Pancreas (tissue), 10 donors: Measurements from ENCODE around the gene MCM7. TPM values are rescaled to one million over a fixed set of nuclear protein-coding genes. Genes with fewer than 3 reads are reported as not detected.

Experiments used
- ATAC-seq, 4 donors: fragments of 200-7000 bp; cut with Tn5 transposase; one replicate each; pipeline versions ENCODE4 v1.8.0 to v1.9.1; 2020; ENCODE audit warnings: mild to moderate bottlenecking in 4 of 4, moderate library complexity in 4 of 4
- DNase-seq, 6 donors: peaks; one replicate each; pipeline ENCODE4 v3.0.0-alpha.2; 2020
- FAIRE-seq: peaks from 2 replicates; lab custom pipeline; 2012; peaks lifted over from hg19 to GRCh38; lab: Jason Lieb, UNC
- H3K27ac ChIP-seq, 4 donors: fragments of 200-600 bp; sonication (generic); 1 replicate in 3 of 4; 2 replicates in 1 of 4; pipeline versions ENCODE4 v1.5.0 to v1.8.0; 2020
- H3K27me3 ChIP-seq, 4 donors: fragments of 200-600 bp; one replicate each; pipeline ENCODE4 v1.8.0; 2021
- H3K36me3 ChIP-seq, 3 donors: fragments of 200-600 bp; sonication (generic) in 1 of 3; one replicate each; pipeline versions ENCODE4 v1.5.0 to v1.8.0; 2020 to 2021
- H3K4me1 ChIP-seq, 3 donors: fragments of 200-600 bp; one replicate each; pipeline ENCODE4 v1.8.0; 2021
- H3K4me3 ChIP-seq, 4 donors: fragments of 200-600 bp; sonication (generic) in 2 of 4; one replicate each; pipeline versions ENCODE4 v1.5.0 to v1.8.0; 2020 to 2021
- H3K9me3 ChIP-seq, 4 donors: fragments of 200-600 bp; one replicate each; pipeline ENCODE4 v1.8.0; 2021
- WGBS, 2 donors: extraction: QIAGEN DNeasy Blood & Tissue Kit; methylation state at CpG; one replicate each; pipeline ENCODE4 v1.1.7; 2013; 5-methylcytosine and 5-hydroxymethylcytosine counted together
- intact Hi-C, 3 donors: fragments of 100-400 bp; cut with DNase I; formaldehyde crosslinking; loops; one replicate each; pipeline versions ENCODE4 v1.11.1 to v1.14.2; 2022
- polyA plus RNA-seq, 2 donors: library from polyadenylated mRNA; stranded (reverse); fragments of 200-250 nt; gene quantifications; one replicate each; pipeline ENCODE4 v1.2.3, GENCODE V29; 2013
- total RNA-seq, 6 donors: library from RNA; stranded (reverse); fragmentation: NEBNext Ultra II Directional in 4 of 6; extraction: Animal tissue kit (Norgen Biotek cat#: 25700) in 4 of 6; gene quantifications; one replicate each; pipeline versions ENCODE4 v1.2.1 to v1.2.4, GENCODE V29; 2021 to 2023
- TF ChIP-seq, protein P1 (sequence below), 4 donors: fragments of 200-600 bp; sonication (generic) in 3 of 4; IDR thresholded peaks; one replicate each; pipeline versions ENCODE4 v1.5.0 to v1.8.0; 2021; ENCODE audit warnings: antibody characterized with exemption in 4 of 4
- donor health status: healthy with polysubstance abuse.
- donor health status: DM: no; HTN: no; CAD: no; lungs with moderate emphysema.
- donor health status: DM: no; HTN: no; CAD: no.
- donor health status: control.
- donor health status: control.
- donor health status: Bipolar disorder and iron deficiency.
- donor health status: DM: yes; HTN: yes; CAD: no.
- donor health status: DM: no; HTN: no; CAD: no.
- donor health status: DM: no; HTN: no; CAD: no.
- donor health status: DM: yes; HTN: yes; CAD: no.

Gene MCM7
- total and polyA plus RNA-seq, 8 donors, result 21.7 to 77.0 (median 27.4) TPM

DNA sequence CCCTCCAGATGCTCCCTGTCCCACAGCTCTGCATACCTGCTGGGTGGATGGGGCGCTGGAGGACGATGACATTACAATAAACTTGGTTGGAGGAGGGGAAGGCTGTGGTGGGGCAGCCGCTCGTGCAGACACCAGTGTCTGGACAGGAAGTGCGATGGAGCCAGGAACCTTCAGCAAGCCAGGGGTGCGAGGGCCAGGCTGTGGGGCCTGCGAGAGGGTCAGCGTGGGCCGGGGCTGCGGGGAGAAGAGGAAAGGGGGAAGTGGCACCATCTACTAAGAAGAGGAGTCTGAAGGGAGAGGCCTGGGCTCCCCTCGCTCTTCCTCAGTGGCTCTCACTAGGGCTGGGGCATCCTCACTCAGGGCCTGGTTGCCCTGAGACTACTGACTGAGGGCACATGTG is 6.7 kb upstream of the MCM7 start:
- Histone ChIP-seq H3K36me3 (peaks cover 0 to 25% (median 0%) of the 10 kb centered on the region in 3 donors), H3K4me1 (no peaks in the 10 kb centered on the region), H3K27ac (no peak overlapping the region), H3K4me3 (no peak overlapping the region), H3K27me3 (no peaks in the 10 kb centered on the region), H3K9me3 (no peaks in the 10 kb centered on the region)
- 88 to 91% methylated on average over 11 of the region's 11 CpGs for WGBS, 2 donors
- ATAC-seq (no peak), DNase-seq (no peak), FAIRE-seq (no peak)
- intact Hi-C loops, result no loop called here
- TF ChIP-seq, protein P1, sequence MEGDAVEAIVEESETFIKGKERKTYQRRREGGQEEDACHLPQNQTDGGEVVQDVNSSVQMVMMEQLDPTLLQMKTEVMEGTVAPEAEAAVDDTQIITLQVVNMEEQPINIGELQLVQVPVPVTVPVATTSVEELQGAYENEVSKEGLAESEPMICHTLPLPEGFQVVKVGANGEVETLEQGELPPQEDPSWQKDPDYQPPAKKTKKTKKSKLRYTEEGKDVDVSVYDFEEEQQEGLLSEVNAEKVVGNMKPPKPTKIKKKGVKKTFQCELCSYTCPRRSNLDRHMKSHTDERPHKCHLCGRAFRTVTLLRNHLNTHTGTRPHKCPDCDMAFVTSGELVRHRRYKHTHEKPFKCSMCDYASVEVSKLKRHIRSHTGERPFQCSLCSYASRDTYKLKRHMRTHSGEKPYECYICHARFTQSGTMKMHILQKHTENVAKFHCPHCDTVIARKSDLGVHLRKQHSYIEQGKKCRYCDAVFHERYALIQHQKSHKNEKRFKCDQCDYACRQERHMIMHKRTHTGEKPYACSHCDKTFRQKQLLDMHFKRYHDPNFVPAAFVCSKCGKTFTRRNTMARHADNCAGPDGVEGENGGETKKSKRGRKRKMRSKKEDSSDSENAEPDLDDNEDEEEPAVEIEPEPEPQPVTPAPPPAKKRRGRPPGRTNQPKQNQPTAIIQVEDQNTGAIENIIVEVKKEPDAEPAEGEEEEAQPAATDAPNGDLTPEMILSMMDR (IDR thresholded peaks at IDR 0.05), result no peak

DNA sequence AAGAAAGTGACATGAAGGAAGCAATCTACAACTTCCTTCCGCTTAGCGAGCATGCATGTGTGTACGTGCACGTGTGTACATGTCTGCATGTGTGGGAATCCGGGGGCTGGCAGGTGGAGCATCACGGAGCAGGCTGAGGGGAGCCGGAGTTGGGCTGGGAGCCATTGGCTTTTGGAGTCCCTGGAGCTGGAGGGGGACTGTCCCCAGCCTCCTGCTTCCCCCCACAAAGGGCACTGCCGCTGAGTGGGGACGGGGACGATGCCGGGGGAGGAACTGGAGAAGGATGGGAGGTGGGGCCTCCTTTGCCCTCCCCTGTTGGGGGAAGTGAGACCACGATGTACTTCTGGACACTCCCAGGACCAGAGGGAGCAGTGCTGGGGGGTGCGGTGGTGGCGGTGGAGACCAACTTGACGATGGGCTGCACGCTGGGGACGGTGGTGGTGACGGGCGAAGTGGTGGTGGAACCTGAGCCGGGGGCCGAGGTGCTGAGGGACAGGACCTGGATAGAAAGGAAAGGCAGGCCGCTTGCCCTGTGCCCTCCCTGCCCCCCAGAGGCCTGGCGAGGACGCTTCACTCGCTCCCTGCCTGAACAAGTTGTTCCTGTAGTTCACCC is 6.0 kb upstream of the MCM7 start:
- ATAC-seq (no peak), FAIRE-seq (no peak)
- H3K36me3 ChIP-seq, result peaks cover 0 to 22% (median 0%) of the 10 kb centered on the region in 3 donors

DNA sequence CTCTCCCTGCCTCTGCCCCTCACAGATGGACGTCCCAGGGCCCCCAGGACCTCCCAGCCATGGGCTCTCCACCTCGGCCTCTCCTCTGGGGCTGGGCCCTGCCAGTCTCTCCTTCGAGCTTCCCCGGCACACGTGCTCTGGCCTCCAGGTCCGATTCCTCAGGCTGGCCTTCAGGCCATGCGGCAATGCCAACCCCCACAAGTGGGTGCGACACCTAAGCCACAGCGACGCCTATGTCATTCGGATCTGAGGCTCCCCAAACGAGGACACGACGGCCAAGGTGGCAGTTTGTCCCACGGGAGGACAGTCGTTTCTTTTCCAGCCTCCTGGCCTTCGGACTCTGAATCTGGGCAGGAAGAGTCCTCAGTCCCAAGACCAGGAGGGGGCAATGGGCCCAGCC is 5.4 kb upstream of the MCM7 start:
- DNase-seq (no peak), FAIRE-seq (no peak), ATAC-seq (no peak)
- Histone ChIP-seq H3K9me3 (no peaks in the 10 kb centered on the region), H3K4me3 (no peak overlapping the region), H3K36me3 (peaks cover 0 to 16% (median 0%) of the 10 kb centered on the region in 3 donors), H3K27me3 (no peaks in the 10 kb centered on the region), H3K4me1 (peaks cover 0 to 7% (median 0%) of the 10 kb centered on the region in 3 donors), H3K27ac (no peak overlapping the region)
- intact Hi-C loops, result no loop called here
- WGBS, 2 donors, result 77 to 81% methylated on average over 17 of the region's 17 CpGs
- TF ChIP-seq, protein P1 (IDR thresholded peaks at IDR 0.05), result no peak

More for the DNA sequence above, 6.0 kb upstream of the MCM7 start:
- no peak for DNase-seq
- Histone ChIP-seq H3K9me3 (no peaks in the 10 kb centered on the region), H3K27ac (no peak overlapping the region), H3K4me3 (no peak overlapping the region), H3K4me1 (peaks cover 0 to 4% (median 0%) of the 10 kb centered on the region in 3 donors), H3K27me3 (no peaks in the 10 kb centered on the region)
- TF ChIP-seq, protein P1 (IDR thresholded peaks at IDR 0.05), result no peak
- intact Hi-C loops, result no loop called here
- 89% methylated on average over 25 of the region's 25 CpGs for WGBS, 2 donors

DNA sequence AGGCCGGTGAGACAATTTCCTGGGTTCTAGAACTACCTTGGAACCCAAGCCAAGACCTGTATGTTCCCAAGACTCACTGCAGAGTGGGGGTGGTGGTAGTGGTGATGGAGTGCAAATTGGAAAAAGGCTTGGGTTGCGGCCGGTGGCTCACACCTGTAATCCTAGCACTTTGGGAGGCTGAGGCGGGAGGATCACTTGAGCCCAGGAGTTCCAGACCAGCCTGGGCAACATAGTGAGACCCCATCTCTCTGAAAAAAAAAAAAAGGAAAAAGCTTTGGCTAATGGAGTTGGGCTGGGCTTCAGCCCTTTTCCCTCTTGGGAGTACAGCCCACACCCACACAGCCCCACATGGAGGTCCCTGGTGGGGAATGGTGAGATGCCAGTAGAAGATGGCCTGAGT is 4.3 kb upstream of the MCM7 start:
- H3K4me3 ChIP-seq, result no peak overlapping the region
- FAIRE-seq, result no peak
- no peak overlapping the region for H3K27ac ChIP-seq
- H3K4me1 ChIP-seq, result peaks cover 0 to 7% (median 0%) of the 10 kb centered on the region in 3 donors
- TF ChIP-seq, protein P1 (IDR thresholded peaks at IDR 0.05), result no peak
- H3K27me3 ChIP-seq, result no peaks in the 10 kb centered on the region
- no peak for DNase-seq
- H3K9me3 ChIP-seq, result no peaks in the 10 kb centered on the region
- no peak for ATAC-seq
- peaks cover 0 to 12% (median 0%) of the 10 kb centered on the region in 3 donors for H3K36me3 ChIP-seq
- 93 to 95% methylated on average over 4 of the region's 4 CpGs for WGBS, 2 donors
- intact Hi-C loops, result no loop called here
